ENCODE data around the gene MS4A4A.
"Not testable (repeated sequence)": the region's sequence is repeated elsewhere in the genome, so short reads cannot be mapped to it uniquely, and the experiment has no call there.

MS4A4A gene

GRCh38 chr11:60280412-60280811 is at the start of gene MS4A4A:
Gene MS4A4A (plus strand): TSS chr11:60280666. CDS start chr11:60280676, 10 bp downstream.
- no peak within 1 kb of the TSS for H3K4me3 ChIP-seq (ENCODE audit: low read depth, low read length)
- DNase-seq (ENCODE audit: low read depth), result no peak

- H3K4me3 ChIP-seq (ENCODE audit: low read depth, low read length), result no peak overlapping the region
- no peak for DNase-seq (ENCODE audit: low read depth)
Measured at GRCh38 chr11:60230681-60231080, 49.8 kb upstream of the MS4A4A start.

- H3K4me3 ChIP-seq (ENCODE audit: low read depth, low read length), result no peak overlapping the region
- DNase-seq (ENCODE audit: low read depth), result no peak
Measured at GRCh38 chr11:60235321-60235720, 45.1 kb upstream of the MS4A4A start.

- no peak overlapping the region for H3K4me3 ChIP-seq (ENCODE audit: low read depth, low read length)
- no peak for DNase-seq (ENCODE audit: low read depth)
Measured at GRCh38 chr11:60240662-60241061, 39.8 kb upstream of the MS4A4A start.

- H3K4me3 ChIP-seq (ENCODE audit: low read depth, low read length), result no peak overlapping the region
- no peak for DNase-seq (ENCODE audit: low read depth)
Measured at GRCh38 chr11:60241786-60242185, 38.7 kb upstream of the MS4A4A start.

- no peak for DNase-seq (ENCODE audit: low read depth)
- H3K4me3 ChIP-seq (ENCODE audit: low read depth, low read length), result no peak within 1 kb of the TSS
Measured at GRCh38 chr11:60242740-60243239, 37.7 kb upstream of the MS4A4A start, which contains the start of gene MS4A4E. Gene MS4A4E (minus strand): TSS chr11:60243137. CDS start chr11:60230055, 13,082 bp downstream.

GRCh38 chr11:60251485-60252212 is 28.8 kb upstream of the MS4A4A start:
- H3K4me3 ChIP-seq (ENCODE audit: low read depth, low read length), result no peak overlapping the region
- no peak for DNase-seq (ENCODE audit: low read depth)

GRCh38 chr11:60252213-60253108 is 28.0 kb upstream of the MS4A4A start:
- H3K4me3 ChIP-seq (ENCODE audit: low read depth, low read length), result no peak overlapping the region
- no peak for DNase-seq (ENCODE audit: low read depth)

- DNase-seq (ENCODE audit: low read depth), result no peak
Measured at GRCh38 chr11:60257956-60258722, 22.3 kb upstream of the MS4A4A start.

GRCh38 chr11:60261014-60261413 is 19.5 kb upstream of the MS4A4A start:
- H3K4me3 ChIP-seq (ENCODE audit: low read depth, low read length), result no peak overlapping the region
- no peak for DNase-seq (ENCODE audit: low read depth)

More at GRCh38 chr11:60257956-60258722, 22.3 kb upstream of the MS4A4A start:
- H3K4me3 ChIP-seq (ENCODE audit: low read depth, low read length), result no peak overlapping the region

- H3K4me3 ChIP-seq (ENCODE audit: low read depth, low read length), result no peak overlapping the region
- DNase-seq (ENCODE audit: low read depth), result no peak
Measured at GRCh38 chr11:60263402-60263801, 17.1 kb upstream of the MS4A4A start.

GRCh38 chr11:60264644-60265043 is 15.8 kb upstream of the MS4A4A start:
- H3K4me3 ChIP-seq (ENCODE audit: low read depth, low read length), result no peak overlapping the region
- DNase-seq (ENCODE audit: low read depth), result no peak

GRCh38 chr11:60265373-60266214 is 14.9 kb upstream of the MS4A4A start:
- H3K4me3 ChIP-seq (ENCODE audit: low read depth, low read length), result no peak overlapping the region
- no peak for DNase-seq (ENCODE audit: low read depth)

- H3K4me3 ChIP-seq (ENCODE audit: low read depth, low read length), result no peak overlapping the region
- no peak for DNase-seq (ENCODE audit: low read depth)
Measured at GRCh38 chr11:60274416-60274815, 6.0 kb upstream of the MS4A4A start.

GRCh38 chr11:60281485-60281884 is 1.0 kb downstream of the MS4A4A start:
- no peak for DNase-seq (ENCODE audit: low read depth)
- no peak overlapping the region for H3K4me3 ChIP-seq (ENCODE audit: low read depth, low read length)

GRCh38 chr11:60282286-60282685 is 1.8 kb downstream of the MS4A4A start:
- no peak overlapping the region for H3K4me3 ChIP-seq (ENCODE audit: low read depth, low read length)
- no peak for DNase-seq (ENCODE audit: low read depth)

GRCh38 chr11:60285411-60286126 is 5.1 kb downstream of the MS4A4A start:
- DNase-seq (ENCODE audit: low read depth), result not testable (repeated sequence)

GRCh38 chr11:60288531-60288930 is 8.1 kb downstream of the MS4A4A start:
- DNase-seq (ENCODE audit: low read depth), result no peak

More at GRCh38 chr11:60285411-60286126, 5.1 kb downstream of the MS4A4A start:
- H3K4me3 ChIP-seq (ENCODE audit: low read depth, low read length), result not testable (repeated sequence)

More at GRCh38 chr11:60288531-60288930, 8.1 kb downstream of the MS4A4A start:
- no peak overlapping the region for H3K4me3 ChIP-seq (ENCODE audit: low read depth, low read length)

All from skeletal muscle cell (primary cell).